Measurements from ENCODE around the gene DRGX.

- TF ChIP-seq POLR2A (IDR thresholded peaks at IDR 0.05), result no peak
- no peak for TF ChIP-seq CTCF (IDR thresholded peaks at IDR 0.05)
These were observed 33.9 kb downstream of the DRGX start for GRCh38 chr10:49361735-49362568.
